GM12874 (cell line): Measurements from ENCODE around the gene SIAH3.

Experiments
- CTCF ChIP-seq: IDR thresholded peaks from 2 replicates; pipeline ENCODE4 v1.5.1; 2011; ENCODE audit warnings: low read depth, mild to moderate bottlenecking, control low read depth, low read length, moderate library complexity; ENCODE audit not compliant: insufficient read depth

Gene SIAH3

GRCh38 chr13:45846681-45847080 lies 4.9 kb downstream of the SIAH3 start:
- TF ChIP-seq CTCF: no peak

GRCh38 chr13:45838171-45838745 lies 13.3 kb downstream of the SIAH3 start:
- no peak for TF ChIP-seq CTCF

- no peak for TF ChIP-seq CTCF
These were observed 14.4 kb downstream of the SIAH3 start for GRCh38 chr13:45837111-45837510.

GRCh38 chr13:45834411-45834994 lies 17.1 kb downstream of the SIAH3 start:
- TF ChIP-seq CTCF: no peak

- no peak for TF ChIP-seq CTCF
These were observed 17.7 kb downstream of the SIAH3 start for GRCh38 chr13:45833663-45834375.

GRCh38 chr13:45833242-45833641 lies 18.3 kb downstream of the SIAH3 start:
- no peak for TF ChIP-seq CTCF

GRCh38 chr13:45831851-45832250 lies 19.7 kb downstream of the SIAH3 start:
- TF ChIP-seq CTCF: no peak
